ENCODE results near the gene SLC25A45.
A peak's percentile ranks its signal among the peaks of the same experiment; 100 is the strongest.

SLC25A45 gene

GRCh38 chr11:65404638-65405339 lies 22.3 kb upstream of the SLC25A45 start:
- no peak for DNase-seq

GRCh38 chr11:65404210-65404609 lies 21.8 kb upstream of the SLC25A45 start:
- no peak for DNase-seq

- DNase-seq = no peak
These were observed 21.2 kb upstream of the SLC25A45 start for GRCh38 chr11:65403607-65404121.

GRCh38 chr11:65402790-65403189 lies 20.3 kb upstream of the SLC25A45 start:
- DNase-seq = no peak

- DNase-seq = no peak
These were observed 19.4 kb upstream of the SLC25A45 start for GRCh38 chr11:65401803-65402248.

GRCh38 chr11:65401073-65401802 lies 18.8 kb upstream of the SLC25A45 start:
- no peak for DNase-seq

- no peak for DNase-seq
These were observed 18.0 kb upstream of the SLC25A45 start for GRCh38 chr11:65400307-65401072.

GRCh38 chr11:65399845-65400244 lies 17.4 kb upstream of the SLC25A45 start:
- no peak for DNase-seq

- no peak for DNase-seq
These were observed 16.8 kb upstream of the SLC25A45 start for GRCh38 chr11:65399249-65399648.

GRCh38 chr11:65398362-65398910 lies 16.0 kb upstream of the SLC25A45 start:
- DNase-seq = no peak

GRCh38 chr11:65396769-65397745 lies 14.6 kb upstream of the SLC25A45 start:
- no peak for DNase-seq

- DNase-seq = no peak
These were observed 13.6 kb upstream of the SLC25A45 start for GRCh38 chr11:65395961-65396530.

GRCh38 chr11:65394125-65394536 lies 11.7 kb upstream of the SLC25A45 start:
- DNase-seq = no peak

- no peak for DNase-seq
These were observed 11.2 kb upstream of the SLC25A45 start for GRCh38 chr11:65393513-65394079.

GRCh38 chr11:65392899-65393298 lies 10.5 kb upstream of the SLC25A45 start:
- no peak for DNase-seq

GRCh38 chr11:65392186-65392829 lies 9.9 kb upstream of the SLC25A45 start:
- no peak for DNase-seq

- peak; percentile 45 for DNase-seq
These were observed 8.6 kb upstream of the SLC25A45 start for GRCh38 chr11:65390996-65391395.

GRCh38 chr11:65390099-65390941 lies 7.9 kb upstream of the SLC25A45 start:
- no peak for DNase-seq

- DNase-seq = no peak
These were observed 7.0 kb upstream of the SLC25A45 start for GRCh38 chr11:65389294-65389980.
